ENCODE measurements around the gene PKDREJ.

- no peak for TF ChIP-seq POLR2A (IDR thresholded peaks at IDR 0.05)
- TF ChIP-seq CTCF (IDR thresholded peaks at IDR 0.05), result no peak
- no peak for TF ChIP-seq EP300 (IDR thresholded peaks at IDR 0.05; ENCODE audit: low read depth)
Observed at GRCh38 chr22:46292173-46292572, 29.0 kb upstream of the PKDREJ start.
